Measurements from ENCODE around the gene HIC1. TPM values are rescaled to one million over a fixed set of nuclear protein-coding genes. Genes with fewer than 3 reads are reported as not detected.

Gene HIC1
- polyA plus RNA-seq, 1 of the 3 experiments (the other 2 are of a cell fraction): 6.4 TPM

DNA sequence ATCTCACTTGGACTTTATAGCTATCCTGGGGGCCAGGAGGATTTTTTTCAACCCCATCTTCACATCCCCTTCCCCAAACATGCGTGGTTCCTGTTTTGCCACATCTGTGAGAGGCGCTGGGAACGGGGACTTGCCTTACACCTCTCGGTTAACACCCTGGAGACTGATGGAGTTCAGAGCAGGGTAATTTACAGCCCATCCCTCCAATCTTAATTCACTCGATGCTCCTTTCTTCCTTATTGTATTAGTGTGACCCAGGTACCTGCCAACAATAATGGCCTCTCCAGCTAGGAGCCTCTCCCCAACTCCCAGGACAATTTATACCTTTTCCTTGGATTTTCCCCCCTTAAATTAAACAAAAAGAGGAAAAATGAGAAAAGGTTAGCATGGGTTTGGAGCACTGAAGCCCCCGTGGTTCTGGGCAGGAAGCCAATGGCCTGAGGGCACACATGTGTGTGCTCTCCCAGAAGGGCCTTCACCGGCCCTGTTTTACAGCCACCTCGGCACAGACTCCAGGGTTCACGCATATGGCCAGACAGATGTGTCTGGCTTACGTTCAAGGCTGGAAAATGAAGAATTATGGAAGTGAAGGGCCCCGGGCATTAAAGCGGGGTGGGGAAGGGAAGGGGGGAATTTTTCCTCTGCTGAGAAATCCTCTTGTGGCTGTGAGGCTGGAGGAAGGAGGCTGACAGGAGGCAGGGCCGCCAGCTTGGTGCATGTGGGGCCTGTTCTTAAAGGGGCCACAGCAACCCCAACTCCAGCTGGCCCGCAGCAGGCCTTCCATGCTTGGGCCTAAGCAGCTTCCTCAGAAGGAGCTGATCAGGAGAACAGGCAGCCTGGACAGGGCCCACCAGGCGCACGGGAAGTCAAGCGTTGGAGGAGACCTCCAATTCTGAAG lies 21.4 kb downstream of the HIC1 start:
- H3K4me2 ChIP-seq: no peak overlapping the region
- H2AFZ ChIP-seq (ENCODE audit: low read depth): no peak overlapping the region
- H3K4me1 ChIP-seq (ENCODE audit: control insufficient read depth in 1 of 2, insufficient read depth in 2 of 2, low read depth in 1 of 2, low read length in 1 of 2): peaks cover 0 to 45% of the 10 kb centered on the region in 2 experiments; a peak in 2 of 4 replicates
- no peaks in the 10 kb centered on the region for H4K20me1 ChIP-seq (ENCODE audit: insufficient read depth)
- H3K9me2 ChIP-seq: no peaks in the 10 kb centered on the region
- H3K4me3 ChIP-seq (ENCODE audit: low read depth in 2 of 2, low read length in 1 of 2): no peak overlapping the region
- H3F3A ChIP-seq (replicated peaks; ENCODE audit: insufficient read depth): peaks cover 6% of the 10 kb centered on the region
- peaks cover 6% of the 10 kb centered on the region; the same call in 1 of the 2 replicates for H3K79me2 ChIP-seq (ENCODE audit: insufficient read depth)
- no peak overlapping the region for H3K9ac ChIP-seq
- H3K9me3 ChIP-seq: no peaks in the 10 kb centered on the region
- peak; percentile 86 for DNase-seq
- CTCF ChIA-PET: interaction anchor here (0.6 to 3.4 kb wide), 13 partner anchors 9 to 168 kb away, joined by 3 to 21 read pairs (median 4); partner anchors contain the start of gene HIC1
- H3K27me3 ChIP-seq (ENCODE audit: insufficient read depth): no peaks in the 10 kb centered on the region
- TF ChIP-seq GATA2 (CRISPR knock-in tag; IDR thresholded peaks at IDR 0.05): peak; percentile 60
- TF ChIP-seq TCF12 (IDR thresholded peaks at IDR 0.05): peak; percentile 59
- peak; percentile 28; the same call in 1 of the 2 replicates for TF ChIP-seq RAD21 (IDR thresholded peaks at IDR 0.05; ENCODE audit: low read length)
- TF ChIP-seq JUND (IDR thresholded peaks at IDR 0.05): no peak
- TF ChIP-seq MXI1 (IDR thresholded peaks at IDR 0.05; ENCODE audit: low read depth, low read length): peak; percentile 44; the same call in 1 of the 2 replicates
- TF ChIP-seq EZH2phosphoT487 (IDR thresholded peaks at IDR 0.05; ENCODE audit: borderline replicate concordance, low read depth): no peak
- TF ChIP-seq RCOR1 (IDR thresholded peaks at IDR 0.05; ENCODE audit: low read length): peak; percentile 91
- TF ChIP-seq PBX3 (IDR thresholded peaks at IDR 0.05): no peak
- TF ChIP-seq TEAD4 (IDR thresholded peaks at IDR 0.05; ENCODE audit: borderline replicate concordance, insufficient read depth): no peak
- peak; percentile 59 for TF ChIP-seq CHD2 (IDR thresholded peaks at IDR 0.05; ENCODE audit: low read length, partially characterized antibody)
- TF ChIP-seq, protein P1, sequence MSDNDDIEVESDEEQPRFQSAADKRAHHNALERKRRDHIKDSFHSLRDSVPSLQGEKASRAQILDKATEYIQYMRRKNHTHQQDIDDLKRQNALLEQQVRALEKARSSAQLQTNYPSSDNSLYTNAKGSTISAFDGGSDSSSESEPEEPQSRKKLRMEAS (IDR thresholded peaks at IDR 0.05; ENCODE audit: low read depth): no peak
- no peak for TF ChIP-seq FOXM1 (IDR thresholded peaks at IDR 0.05; ENCODE audit: low read depth)
- peak; percentile 77; the same call in 1 of the 2 replicates for TF ChIP-seq FOXJ3 (CRISPR knock-in tag; IDR thresholded peaks at IDR 0.05)
- TF ChIP-seq EP300 (IDR thresholded peaks at IDR 0.05; ENCODE audit: borderline replicate concordance in 1 of 2, low read depth in 1 of 2, low read length in 1 of 2): peak in 1 of 2 experiments; percentile 92; a peak in 2 of 4 replicates
- no peak for TF ChIP-seq ZBTB33 (IDR thresholded peaks at IDR 0.05; ENCODE audit: borderline replicate concordance, low read depth)
- WGBS (ENCODE audit: low lambda C conversion rate): 65% methylated on average over 16 of the region's 17 CpGs
- H3K27ac ChIP-seq (ENCODE audit: low read depth in 2 of 2, low read length in 1 of 2): peak overlapping the region; percentile 12 to 95; a peak in 3 of 4 replicates
- peaks cover 15 to 23% of the 10 kb centered on the region in 2 experiments for H3K36me3 ChIP-seq (replicated peaks in 1 of 2; ENCODE audit: control insufficient read depth in 1 of 2, insufficient read depth in 2 of 2, low read length in 1 of 2)
- POLR2A ChIA-PET: interaction anchor here (1.0 to 1.1 kb wide), 3 partner anchors 9 to 80 kb away, joined by 3 to 5 read pairs (median 4); no protein-coding TSS in a partner anchor

All from SK-N-SH (cell line).